Activated T-helper 2 cell treated with anti-CD3 and anti-CD28 coated beads, Interferon-gamma antibody, Interleukin-2, Interleukin-4, amounts not matched to agents 10 μg/mL and 5 μg/mL and 100 μg/mL, durations not matched to agents 14 hours and 24 hours and 36 hours (primary cell): ENCODE measurements around the gene NBEA. TPM values are rescaled to one million over a fixed set of nuclear protein-coding genes. Genes with fewer than 3 reads are reported as not detected.
"Not testable (repeated sequence)": the region's sequence is repeated elsewhere in the genome, so short reads cannot be mapped to it uniquely, and the experiment has no call there.

Experiments
- DNase-seq: peaks from one replicate; pipeline ENCODE4 v3.0.0; 2021; ENCODE audit warnings: low spot score
- H3K27ac Mint-ChIP-seq: one replicate; pipeline ENCODE4 v1.8.0; 2021; ENCODE audit warnings: mixed read lengths
- H3K27me3 Mint-ChIP-seq: one replicate; pipeline ENCODE4 v1.8.0; 2021; ENCODE audit warnings: low read depth, mixed read lengths
- H3K36me3 Mint-ChIP-seq: one replicate; pipeline ENCODE4 v1.8.0; 2021; ENCODE audit warnings: low read depth, mixed read lengths
- H3K4me1 Mint-ChIP-seq: one replicate; pipeline ENCODE4 v1.8.0; 2021; ENCODE audit warnings: low read depth, mixed read lengths
- H3K4me3 Mint-ChIP-seq: one replicate; pipeline ENCODE4 v1.8.0; 2021; ENCODE audit warnings: low read depth, mild to moderate bottlenecking, moderate library complexity, mixed read lengths
- H3K9me3 Mint-ChIP-seq: one replicate; pipeline ENCODE4 v1.8.0; 2021; ENCODE audit warnings: mixed read lengths
- intact Hi-C: fragments of 100-400 bp; cut with micrococcal nuclease; formaldehyde crosslinking; loops from one replicate; pipeline ENCODE4 v1.15.1; 2023
- total RNA-seq: library from RNA; stranded (reverse); gene quantifications from 2 replicates; pipeline ENCODE4 v1.2.3, GENCODE V29; 2022

The NBEA gene, protein sequence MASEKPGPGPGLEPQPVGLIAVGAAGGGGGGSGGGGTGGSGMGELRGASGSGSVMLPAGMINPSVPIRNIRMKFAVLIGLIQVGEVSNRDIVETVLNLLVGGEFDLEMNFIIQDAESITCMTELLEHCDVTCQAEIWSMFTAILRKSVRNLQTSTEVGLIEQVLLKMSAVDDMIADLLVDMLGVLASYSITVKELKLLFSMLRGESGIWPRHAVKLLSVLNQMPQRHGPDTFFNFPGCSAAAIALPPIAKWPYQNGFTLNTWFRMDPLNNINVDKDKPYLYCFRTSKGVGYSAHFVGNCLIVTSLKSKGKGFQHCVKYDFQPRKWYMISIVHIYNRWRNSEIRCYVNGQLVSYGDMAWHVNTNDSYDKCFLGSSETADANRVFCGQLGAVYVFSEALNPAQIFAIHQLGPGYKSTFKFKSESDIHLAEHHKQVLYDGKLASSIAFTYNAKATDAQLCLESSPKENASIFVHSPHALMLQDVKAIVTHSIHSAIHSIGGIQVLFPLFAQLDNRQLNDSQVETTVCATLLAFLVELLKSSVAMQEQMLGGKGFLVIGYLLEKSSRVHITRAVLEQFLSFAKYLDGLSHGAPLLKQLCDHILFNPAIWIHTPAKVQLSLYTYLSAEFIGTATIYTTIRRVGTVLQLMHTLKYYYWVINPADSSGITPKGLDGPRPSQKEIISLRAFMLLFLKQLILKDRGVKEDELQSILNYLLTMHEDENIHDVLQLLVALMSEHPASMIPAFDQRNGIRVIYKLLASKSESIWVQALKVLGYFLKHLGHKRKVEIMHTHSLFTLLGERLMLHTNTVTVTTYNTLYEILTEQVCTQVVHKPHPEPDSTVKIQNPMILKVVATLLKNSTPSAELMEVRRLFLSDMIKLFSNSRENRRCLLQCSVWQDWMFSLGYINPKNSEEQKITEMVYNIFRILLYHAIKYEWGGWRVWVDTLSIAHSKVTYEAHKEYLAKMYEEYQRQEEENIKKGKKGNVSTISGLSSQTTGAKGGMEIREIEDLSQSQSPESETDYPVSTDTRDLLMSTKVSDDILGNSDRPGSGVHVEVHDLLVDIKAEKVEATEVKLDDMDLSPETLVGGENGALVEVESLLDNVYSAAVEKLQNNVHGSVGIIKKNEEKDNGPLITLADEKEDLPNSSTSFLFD (N-terminal part only)
- total RNA-seq: 0.14 and 0.23 TPM in 2 replicates

DNA sequence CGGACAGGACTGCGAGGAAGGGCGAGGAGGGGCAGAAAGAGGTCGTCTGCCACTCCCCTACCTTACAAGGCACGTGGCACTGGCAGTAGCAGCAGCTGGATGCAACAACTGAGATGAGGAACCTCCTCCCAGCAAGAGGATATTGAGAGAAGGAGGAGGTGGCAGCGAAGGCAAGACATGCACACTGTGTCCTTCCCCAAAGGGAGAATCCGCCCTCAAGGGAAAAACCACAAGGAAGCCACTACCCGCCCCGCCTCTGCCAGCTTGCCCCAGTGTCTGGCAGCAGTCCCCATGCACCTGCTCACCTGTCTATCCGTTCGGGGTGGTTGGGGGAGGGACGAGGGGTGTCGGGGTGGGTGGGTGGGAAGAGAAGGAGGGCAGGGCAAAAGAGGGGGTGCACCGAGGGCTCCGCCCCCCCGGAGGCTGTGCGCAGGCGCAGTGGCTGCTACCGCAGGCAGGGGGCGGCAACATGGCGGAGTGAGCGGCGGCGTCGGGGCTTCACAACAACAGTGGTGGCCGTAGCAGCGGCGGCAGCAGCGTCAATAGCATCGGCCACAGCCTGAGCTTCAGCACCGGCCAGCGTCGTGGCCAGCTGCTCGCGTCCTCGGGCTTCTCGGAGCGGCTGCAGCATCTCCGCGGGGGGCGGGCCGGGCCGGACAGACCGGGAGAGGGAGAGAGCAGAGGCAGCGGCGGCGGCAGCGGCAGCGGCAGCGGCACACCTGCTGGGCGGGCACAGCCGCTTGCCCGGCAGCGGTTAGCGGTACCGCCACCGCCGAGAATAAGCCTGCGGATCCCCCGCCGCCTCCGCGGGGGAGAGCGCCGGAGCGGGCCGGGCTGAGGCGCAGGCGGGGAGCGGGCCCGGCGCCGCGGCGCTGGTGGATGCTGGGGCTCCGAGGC is at the start of gene NBEA:
NBEA (plus strand) TSS at position 436 of the 897 bp plus-strand sequence. CDS start 551 bp downstream, outside the sequence.
- H3K4me3 Mint-ChIP-seq: peak within 1 kb of the TSS; percentile 85
- peaks cover 16% of the 10 kb centered on the region for H3K4me1 Mint-ChIP-seq
- intact Hi-C loops: loop anchor here (5.0 to 10.0 kb wide), 4 partner anchors 215 to 1127 kb away; partner anchors contain the start of genes MAB21L1 and RFC3
- H3K27ac Mint-ChIP-seq: no peak within 1 kb of the TSS
- H3K27me3 Mint-ChIP-seq: peaks cover 52% of the 10 kb centered on the region
- H3K9me3 Mint-ChIP-seq: no peaks in the 10 kb centered on the region
- DNase-seq: peak; percentile 68
- no peaks in the 10 kb centered on the region for H3K36me3 Mint-ChIP-seq

DNA sequence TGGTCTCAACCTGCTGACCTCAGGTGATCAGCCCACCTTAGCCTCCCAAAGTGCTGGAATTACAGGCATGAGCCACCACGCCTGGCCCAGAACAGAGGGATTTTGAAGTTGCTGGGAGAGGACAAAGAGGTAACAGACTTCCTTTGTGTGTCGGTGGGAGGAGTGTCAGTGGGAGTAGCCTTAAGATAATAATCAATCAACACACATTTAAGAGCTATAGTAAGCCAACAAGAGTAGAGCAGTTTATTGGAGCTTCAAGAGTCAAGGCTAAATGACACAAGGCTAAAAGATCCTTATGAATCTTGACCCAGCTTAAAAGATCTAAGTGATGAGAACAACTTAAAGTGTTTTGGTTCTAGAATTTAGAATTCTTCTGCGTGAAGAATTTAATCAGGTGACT is 47.3 kb upstream of the NBEA start:
- no peak for DNase-seq
- Mint-ChIP-seq H3K4me3 (no peak overlapping the region), H3K4me1 (no peaks in the 10 kb centered on the region), H3K9me3 (no peaks in the 10 kb centered on the region), H3K27ac (no peak overlapping the region), H3K36me3 (no peaks in the 10 kb centered on the region), H3K27me3 (no peaks in the 10 kb centered on the region)
- intact Hi-C loops: no loop called here

DNA sequence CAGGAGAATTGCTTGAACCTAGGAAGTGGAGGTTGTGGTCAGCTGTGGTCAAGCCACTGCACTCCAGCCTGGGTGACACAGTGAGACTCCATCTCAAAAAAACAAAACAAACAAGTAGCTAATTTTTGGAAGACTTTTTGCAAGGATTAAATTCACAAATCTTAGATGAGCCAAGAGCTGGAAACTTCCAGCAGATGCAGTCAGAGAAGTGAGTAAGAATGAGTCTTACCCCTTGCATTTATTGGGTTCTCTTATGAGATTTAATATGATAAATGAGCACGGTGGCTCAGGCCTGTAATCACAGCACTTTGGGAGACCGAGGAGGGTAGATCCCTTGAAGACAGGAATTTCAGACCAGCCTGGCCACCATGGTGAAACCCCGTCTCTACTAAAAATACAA is 44.9 kb upstream of the NBEA start:
- no peak for DNase-seq
- intact Hi-C loops: no loop called here
- H3K27ac Mint-ChIP-seq: no peak overlapping the region
- H3K36me3 Mint-ChIP-seq: no peaks in the 10 kb centered on the region
- H3K9me3 Mint-ChIP-seq: no peaks in the 10 kb centered on the region
- no peaks in the 10 kb centered on the region for H3K27me3 Mint-ChIP-seq
- H3K4me1 Mint-ChIP-seq: no peaks in the 10 kb centered on the region
- no peak overlapping the region for H3K4me3 Mint-ChIP-seq

DNA sequence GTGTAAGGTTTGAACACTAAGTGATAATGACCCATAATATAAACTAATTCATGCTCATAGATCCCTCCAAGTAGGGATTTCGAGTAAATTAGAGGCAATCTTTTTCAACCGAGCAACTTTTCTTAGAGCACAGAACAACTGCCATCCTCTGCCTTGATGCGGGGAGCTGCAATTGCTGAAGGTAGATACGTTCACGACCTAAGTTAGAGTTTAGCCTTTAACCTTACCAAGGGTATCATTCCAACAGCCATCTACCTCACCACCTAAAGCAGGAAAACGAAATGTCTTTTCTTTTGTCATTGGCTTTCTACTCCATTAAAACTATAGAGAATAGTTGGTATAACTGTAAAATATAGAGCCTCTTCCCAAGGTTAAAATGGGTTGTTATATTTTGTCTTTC is 42.2 kb upstream of the NBEA start:
- no peak overlapping the region for H3K4me3 Mint-ChIP-seq
- no peak overlapping the region for H3K27ac Mint-ChIP-seq
- DNase-seq: no peak
- no peaks in the 10 kb centered on the region for H3K4me1 Mint-ChIP-seq
- intact Hi-C loops: no loop called here
- no peaks in the 10 kb centered on the region for H3K36me3 Mint-ChIP-seq
- H3K9me3 Mint-ChIP-seq: no peaks in the 10 kb centered on the region
- no peaks in the 10 kb centered on the region for H3K27me3 Mint-ChIP-seq

DNA sequence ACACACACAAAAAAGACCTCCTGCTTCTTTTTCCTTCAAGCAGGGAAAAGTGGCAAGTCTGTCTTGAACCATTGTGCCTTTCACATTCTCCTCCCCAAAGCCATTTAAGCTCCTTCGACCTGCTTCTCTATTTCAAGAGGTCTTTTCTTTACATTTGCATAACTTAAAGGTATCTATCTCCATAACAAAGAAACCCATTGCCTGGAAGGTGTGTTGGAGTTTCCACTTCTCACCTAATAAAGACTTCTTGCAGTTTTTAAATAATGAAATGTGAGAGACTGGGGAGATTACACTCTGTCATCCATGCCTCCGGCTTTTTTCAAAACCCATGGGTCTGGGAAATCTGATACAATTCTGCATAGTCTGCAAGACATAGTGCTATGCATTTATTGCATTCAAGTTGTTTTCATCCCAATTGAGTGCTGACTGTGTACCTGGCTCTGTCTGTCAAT is 41.8 kb upstream of the NBEA start:
- no peak overlapping the region for H3K27ac Mint-ChIP-seq
- no peaks in the 10 kb centered on the region for H3K9me3 Mint-ChIP-seq
- no peaks in the 10 kb centered on the region for H3K27me3 Mint-ChIP-seq
- H3K36me3 Mint-ChIP-seq: no peaks in the 10 kb centered on the region
- no peaks in the 10 kb centered on the region for H3K4me1 Mint-ChIP-seq
- intact Hi-C loops: no loop called here
- DNase-seq: no peak
- no peak overlapping the region for H3K4me3 Mint-ChIP-seq

DNA sequence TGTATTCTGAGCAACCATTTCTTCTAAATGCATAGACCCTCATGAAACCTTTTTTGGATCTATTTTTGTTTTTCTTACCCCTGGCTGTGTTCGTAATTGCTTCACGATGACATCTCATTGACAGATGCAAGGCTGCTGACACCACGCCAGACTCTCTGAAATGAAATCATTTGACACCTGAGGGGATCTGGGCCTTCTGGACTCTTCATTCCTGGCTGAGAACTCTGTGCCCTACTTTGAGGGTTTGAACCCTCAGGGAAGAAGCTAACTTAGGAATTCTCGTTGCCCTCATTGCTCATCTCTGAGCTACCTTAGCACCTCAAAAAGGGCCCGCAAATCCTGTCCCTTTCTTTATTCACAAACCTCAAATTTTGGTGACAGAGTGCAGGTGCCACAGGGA is 40.5 kb upstream of the NBEA start:
- intact Hi-C loops: no loop called here
- H3K4me3 Mint-ChIP-seq: no peak overlapping the region
- no peaks in the 10 kb centered on the region for H3K4me1 Mint-ChIP-seq

DNA sequence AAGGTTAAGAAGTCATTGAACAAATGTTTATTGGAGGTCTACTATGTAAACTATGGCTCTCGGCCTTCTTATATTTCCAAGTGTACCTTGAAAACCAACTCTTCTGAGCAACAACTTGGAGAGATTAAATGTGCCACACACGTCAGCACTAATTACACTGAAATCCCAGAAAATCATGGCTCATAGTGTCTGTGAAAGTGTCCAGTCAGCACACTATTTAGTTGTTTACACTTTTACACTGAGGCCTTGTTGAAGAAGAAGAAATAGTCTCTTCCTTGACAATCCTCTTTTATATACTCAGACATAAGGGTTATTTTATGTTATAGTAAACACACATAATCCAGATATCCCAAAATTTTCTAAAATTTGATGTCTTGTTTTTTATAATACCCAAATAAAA is 30.9 kb upstream of the NBEA start:
- no peak overlapping the region for H3K4me3 Mint-ChIP-seq
- intact Hi-C loops: no loop called here
- H3K27ac Mint-ChIP-seq: no peak overlapping the region

More for the DNA sequence above, 40.5 kb upstream of the NBEA start:
- no peaks in the 10 kb centered on the region for H3K9me3 Mint-ChIP-seq
- H3K27me3 Mint-ChIP-seq: no peaks in the 10 kb centered on the region
- H3K27ac Mint-ChIP-seq: no peak overlapping the region
- no peak for DNase-seq
- H3K36me3 Mint-ChIP-seq: no peaks in the 10 kb centered on the region

DNA sequence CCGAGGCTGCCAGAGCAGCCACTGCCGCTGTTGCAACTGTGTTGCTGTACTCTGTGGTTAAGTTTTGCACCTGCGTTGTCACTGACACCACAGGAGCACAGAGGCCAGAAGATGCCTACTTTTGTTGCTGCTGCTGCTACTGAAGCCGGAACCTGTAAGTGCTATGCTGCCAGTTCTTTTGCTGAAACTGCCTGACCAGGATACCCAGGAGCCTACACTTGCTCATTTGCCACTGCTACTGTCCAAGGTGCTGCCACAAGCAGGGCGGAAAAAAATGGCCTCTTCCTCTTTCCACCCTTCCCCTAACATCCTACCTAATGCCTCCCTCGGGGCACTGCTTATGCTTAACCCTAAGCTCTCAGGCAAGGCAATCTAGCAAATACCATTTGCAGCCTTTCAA is 29.0 kb upstream of the NBEA start:
- intact Hi-C loops: no loop called here
- Mint-ChIP-seq H3K27me3 (no peaks in the 10 kb centered on the region), H3K27ac (no peak overlapping the region), H3K9me3 (no peaks in the 10 kb centered on the region), H3K36me3 (no peaks in the 10 kb centered on the region), H3K4me3 (no peak overlapping the region), H3K4me1 (no peaks in the 10 kb centered on the region)
- no peak for DNase-seq

More for the DNA sequence above, 30.9 kb upstream of the NBEA start:
- Mint-ChIP-seq H3K27me3 (no peaks in the 10 kb centered on the region), H3K9me3 (no peaks in the 10 kb centered on the region), H3K36me3 (no peaks in the 10 kb centered on the region), H3K4me1 (no peaks in the 10 kb centered on the region)
- no peak for DNase-seq

DNA sequence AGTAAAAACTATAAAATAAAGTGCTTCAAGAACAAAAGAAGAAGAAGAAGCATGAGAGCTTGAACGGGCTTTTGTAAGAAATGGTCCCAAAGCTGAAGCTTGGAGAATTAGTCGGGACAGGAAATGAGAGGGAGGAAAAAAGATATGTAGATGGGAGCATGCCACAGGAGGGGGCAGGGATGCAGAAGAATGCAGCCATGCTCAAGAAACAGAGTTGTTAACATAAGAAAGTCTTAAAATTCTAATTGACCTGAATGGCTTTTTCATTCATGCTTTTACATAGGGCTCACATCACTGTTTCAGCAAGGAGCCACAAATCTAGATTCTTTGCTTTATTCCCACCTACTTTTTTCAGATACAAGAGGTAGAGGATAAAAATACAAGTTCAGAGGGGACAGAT is 27.7 kb upstream of the NBEA start:
- no peak overlapping the region for H3K27ac Mint-ChIP-seq
- H3K9me3 Mint-ChIP-seq: no peaks in the 10 kb centered on the region
- intact Hi-C loops: no loop called here
- no peaks in the 10 kb centered on the region for H3K36me3 Mint-ChIP-seq
- no peaks in the 10 kb centered on the region for H3K4me1 Mint-ChIP-seq
- DNase-seq: no peak
- no peaks in the 10 kb centered on the region for H3K27me3 Mint-ChIP-seq
- no peak overlapping the region for H3K4me3 Mint-ChIP-seq

DNA sequence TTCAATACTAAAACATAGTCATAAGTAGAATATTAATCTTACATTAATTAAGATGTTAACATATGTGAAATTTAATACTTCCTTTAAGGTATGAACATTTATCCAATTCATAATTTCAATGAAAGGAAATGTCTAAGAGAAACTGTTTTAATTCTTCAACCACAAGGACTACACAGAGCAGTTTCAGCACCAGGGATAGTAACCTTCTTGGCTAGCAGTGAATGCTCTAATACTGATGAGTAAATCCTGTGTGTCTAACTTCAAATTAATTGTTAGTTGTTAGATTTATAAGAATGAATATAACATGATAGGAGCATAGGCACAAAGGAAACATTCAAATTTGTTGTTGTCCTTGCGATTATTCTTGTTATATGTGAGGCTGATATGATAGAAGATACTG is 15.6 kb upstream of the NBEA start:
- Mint-ChIP-seq H3K27me3 (no peaks in the 10 kb centered on the region), H3K27ac (no peak overlapping the region), H3K9me3 (no peaks in the 10 kb centered on the region), H3K4me1 (no peaks in the 10 kb centered on the region), H3K4me3 (no peak overlapping the region), H3K36me3 (no peaks in the 10 kb centered on the region)
- DNase-seq: no peak
- intact Hi-C loops: no loop called here

DNA sequence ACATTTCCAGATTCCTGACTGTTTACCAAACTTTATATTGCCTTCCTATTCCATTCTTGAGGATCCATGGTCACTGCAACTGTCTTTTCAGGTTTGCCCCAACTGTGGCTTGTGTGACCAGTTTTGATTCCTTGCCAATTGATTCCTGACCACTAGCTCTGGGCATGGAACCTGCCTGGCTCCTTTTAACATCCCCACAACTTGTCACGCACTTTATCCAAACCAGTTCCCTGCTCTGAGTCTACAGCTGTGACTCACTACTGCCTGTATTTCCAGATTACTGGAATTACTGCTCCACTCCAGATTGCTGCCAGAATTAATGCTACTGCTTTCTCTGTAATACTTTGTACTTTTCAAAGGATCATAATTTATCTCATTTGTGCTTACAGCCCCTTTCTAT is 13.4 kb upstream of the NBEA start:
- H3K36me3 Mint-ChIP-seq, H3K4me3 Mint-ChIP-seq, DNase-seq, intact Hi-C loops, H3K27me3 Mint-ChIP-seq, H3K27ac Mint-ChIP-seq, H3K9me3 Mint-ChIP-seq, H3K4me1 Mint-ChIP-seq: not testable (repeated sequence)

DNA sequence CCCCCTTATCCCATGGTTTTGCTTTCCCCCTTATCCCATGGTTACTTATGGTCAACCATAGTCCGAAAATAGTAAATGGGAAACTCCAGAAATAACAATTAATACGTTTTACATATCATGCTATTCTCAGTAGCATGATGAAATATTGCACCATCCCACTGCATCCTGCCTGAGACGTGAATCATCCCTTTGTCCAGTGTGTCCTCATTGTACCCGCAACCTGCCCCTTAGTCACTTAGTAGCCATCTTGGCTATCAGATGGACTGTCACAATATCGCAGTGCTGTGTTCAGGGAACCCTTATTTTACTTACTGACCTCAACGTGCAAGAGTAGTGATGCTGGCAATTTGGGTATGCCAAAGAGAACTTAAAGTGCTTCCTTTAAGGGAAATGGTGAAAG is 10.5 kb upstream of the NBEA start:
- Mint-ChIP-seq H3K4me1 (no peaks in the 10 kb centered on the region), H3K27ac (no peak overlapping the region), H3K27me3 (peaks cover 5% of the 10 kb centered on the region), H3K36me3 (no peaks in the 10 kb centered on the region), H3K4me3 (no peak overlapping the region), H3K9me3 (no peaks in the 10 kb centered on the region)
- no peak for DNase-seq
- intact Hi-C loops: no loop called here
